Ishikawa (cell line): ENCODE results near the gene OR4D1.

Experiments used
- EP300 ChIP-seq: IDR thresholded peaks from 2 replicates; pipeline ENCODE4 v1.6.1; 2012; ENCODE audit warnings: borderline replicate concordance
- FOXM1 ChIP-seq: IDR thresholded peaks from 2 replicates; pipeline ENCODE4 v1.6.1; 2012; ENCODE audit warnings: low read depth, borderline replicate concordance
- MAX ChIP-seq: IDR thresholded peaks from 2 replicates; pipeline ENCODE4 v1.6.1; 2012
- NFIC ChIP-seq: IDR thresholded peaks from 2 replicates; pipeline ENCODE4 v1.6.1; 2012
- RAD21 ChIP-seq: IDR thresholded peaks from 2 replicates; pipeline ENCODE4 v1.6.1; 2012; ENCODE audit warnings: low read depth
- REST ChIP-seq: IDR thresholded peaks from 2 replicates; pipeline ENCODE4 v1.6.1; 2012; ENCODE audit warnings: low read depth, mild to moderate bottlenecking
- TAF1 ChIP-seq: IDR thresholded peaks from 2 replicates; pipeline ENCODE4 v1.6.1; 2012; ENCODE audit warnings: low read depth, mild to moderate bottlenecking
- TCF12 ChIP-seq: IDR thresholded peaks from 2 replicates; pipeline ENCODE4 v1.6.1; 2012; ENCODE audit warnings: low read depth
- YY1 ChIP-seq: IDR thresholded peaks from 2 replicates; pipeline ENCODE4 v1.6.1; 2012; ENCODE audit warnings: low read depth

GRCh38 chr17:58165981-58166380, 17.8 kb downstream of the OR4D1 start:
- TF ChIP-seq EP300 (no peak), MAX (no peak), REST (peak; percentile 87), TCF12 (no peak), FOXM1 (no peak), NFIC (no peak), YY1 (no peak), RAD21 (no peak), TAF1 (no peak)
